DLD1 (cell line): Measurements from ENCODE around the gene RALGDS.
"Not testable (repeated sequence)": the region's sequence is repeated elsewhere in the genome, so short reads cannot be mapped to it uniquely, and the experiment has no call there.

Experiments used
- in situ Hi-C: cut with HindIII; loops from 2 replicates; pipeline ENCODE4 v1.10.0; 2017; ENCODE audit warnings: low sequenced_read_pairs

Gene RALGDS

GRCh38 chr9:133094351-133094750 lies 26.7 kb downstream of the RALGDS start:
- in situ Hi-C loops = not testable (repeated sequence)

GRCh38 chr9:133090752-133091385 lies 30.2 kb downstream of the RALGDS start:
- in situ Hi-C loops = no loop called here

GRCh38 chr9:133090187-133090586 lies 30.9 kb downstream of the RALGDS start:
- in situ Hi-C loops = no loop called here

- in situ Hi-C loops = no loop called here
Observed at GRCh38 chr9:133089271-133089671, 31.8 kb downstream of the RALGDS start.

- in situ Hi-C loops = no loop called here
Observed at GRCh38 chr9:133088756-133089155, 32.3 kb downstream of the RALGDS start.

GRCh38 chr9:133088146-133088750 lies 32.8 kb downstream of the RALGDS start:
- in situ Hi-C loops = no loop called here

GRCh38 chr9:133087429-133088145 lies 33.5 kb downstream of the RALGDS start:
- in situ Hi-C loops = no loop called here

GRCh38 chr9:133086894-133087293 lies 34.1 kb downstream of the RALGDS start:
- in situ Hi-C loops = no loop called here

GRCh38 chr9:133086212-133086860 lies 34.7 kb downstream of the RALGDS start:
- in situ Hi-C loops = not testable (repeated sequence)

- in situ Hi-C loops = not testable (repeated sequence)
Observed at GRCh38 chr9:133083688-133084087, 37.4 kb downstream of the RALGDS start.

- in situ Hi-C loops = not testable (repeated sequence)
Observed at GRCh38 chr9:133081957-133082644, 38.9 kb downstream of the RALGDS start.

- in situ Hi-C loops = not testable (repeated sequence)
Observed at GRCh38 chr9:133080786-133081779, 40.0 kb downstream of the RALGDS start.

- in situ Hi-C loops = no loop called here
Observed at GRCh38 chr9:133080161-133080560, 40.9 kb downstream of the RALGDS start.

GRCh38 chr9:133078486-133078885 lies 42.6 kb downstream of the RALGDS start:
- in situ Hi-C loops = loop anchor here (5.0 kb wide), 1 partner anchor 39 kb away; no protein-coding TSS in a partner anchor

- in situ Hi-C loops = loop anchor here (5.0 kb wide), 1 partner anchor 41 kb away; no protein-coding TSS in a partner anchor
Observed at GRCh38 chr9:133076691-133077090, 44.3 kb downstream of the RALGDS start.

- in situ Hi-C loops = loop anchor here (5.0 kb wide), 1 partner anchor 41 kb away; no protein-coding TSS in a partner anchor
Observed at GRCh38 chr9:133075925-133076630, 45.0 kb downstream of the RALGDS start.

- in situ Hi-C loops = no loop called here
Observed at GRCh38 chr9:133074111-133074651, 46.9 kb downstream of the RALGDS start.

GRCh38 chr9:133073086-133074014 lies 47.7 kb downstream of the RALGDS start:
- in situ Hi-C loops = no loop called here
